GM19351 (cell line): Measurements from ENCODE around the gene GRPEL2.
"Not testable (repeated sequence)": the region's sequence is repeated elsewhere in the genome, so short reads cannot be mapped to it uniquely, and the experiment has no call there.

Experiments used
- ATAC-seq: cut with Tn5 transposase; IDR thresholded peaks from one replicate; pipeline ENCODE4 v1.9.1; 2021; ENCODE audit warnings: mild to moderate bottlenecking, moderate library complexity; ENCODE audit not compliant: unreplicated experiment

Gene GRPEL2

DNA sequence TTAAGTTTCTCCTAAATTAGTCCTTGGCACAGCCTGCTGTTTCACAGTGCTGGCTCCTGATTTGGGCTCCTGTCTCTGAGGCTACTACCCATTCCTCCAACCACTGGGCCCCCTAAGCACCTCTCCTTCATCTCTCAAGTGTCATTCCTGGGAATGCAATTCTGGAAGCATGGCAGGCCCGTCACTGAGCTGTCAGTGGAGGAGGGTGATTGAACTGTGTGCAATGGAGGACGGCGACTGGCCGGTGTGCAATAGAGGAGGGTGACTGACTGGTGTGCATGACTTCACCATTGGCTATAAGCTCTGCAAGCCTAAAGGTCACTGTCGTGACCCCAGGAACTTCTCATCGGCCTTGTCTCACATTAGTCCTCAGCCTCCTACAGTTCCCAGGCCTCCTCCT lies 46.2 kb downstream of the GRPEL2 start:
- ATAC-seq, result no peak

DNA sequence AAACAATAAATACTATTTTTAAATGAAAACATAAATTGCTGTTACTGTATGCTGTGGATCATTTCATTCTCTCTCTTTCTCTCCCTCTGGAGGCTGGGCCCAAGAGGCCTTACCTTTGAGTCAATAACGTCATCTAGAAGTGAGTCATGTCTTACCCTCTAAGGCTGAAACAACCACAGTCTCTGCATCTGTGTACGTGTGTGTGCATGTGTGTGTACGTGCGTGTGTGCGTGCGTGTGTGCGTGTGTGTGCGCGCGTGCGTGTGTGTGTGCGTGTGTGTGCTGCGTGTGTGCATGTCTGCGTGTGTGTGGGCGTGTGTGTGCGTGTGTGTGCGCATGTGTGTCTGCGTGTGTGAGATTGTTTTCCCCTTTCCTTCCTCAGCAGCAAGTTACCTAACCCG lies 47.4 kb downstream of the GRPEL2 start:
- peak; percentile 60 for ATAC-seq

DNA sequence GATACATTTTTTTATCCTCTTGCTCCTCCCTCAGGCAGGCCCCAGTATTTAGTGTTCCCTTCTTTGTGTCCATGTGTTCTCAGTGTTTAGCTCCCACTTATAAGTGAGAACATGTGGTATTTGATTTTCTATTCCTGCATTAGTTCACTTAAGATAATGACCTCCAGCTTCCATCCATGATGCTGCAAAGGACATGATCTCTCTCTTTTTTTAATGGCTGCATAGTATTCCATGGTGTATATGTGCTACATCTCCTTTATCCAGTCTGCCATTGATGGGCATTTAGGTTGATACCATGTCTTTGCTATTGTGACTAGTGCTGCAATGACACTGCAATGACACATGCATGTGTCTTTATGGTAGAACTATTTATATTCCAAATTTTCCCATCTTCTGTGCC lies 49.7 kb downstream of the GRPEL2 start:
- ATAC-seq, result not testable (repeated sequence)

DNA sequence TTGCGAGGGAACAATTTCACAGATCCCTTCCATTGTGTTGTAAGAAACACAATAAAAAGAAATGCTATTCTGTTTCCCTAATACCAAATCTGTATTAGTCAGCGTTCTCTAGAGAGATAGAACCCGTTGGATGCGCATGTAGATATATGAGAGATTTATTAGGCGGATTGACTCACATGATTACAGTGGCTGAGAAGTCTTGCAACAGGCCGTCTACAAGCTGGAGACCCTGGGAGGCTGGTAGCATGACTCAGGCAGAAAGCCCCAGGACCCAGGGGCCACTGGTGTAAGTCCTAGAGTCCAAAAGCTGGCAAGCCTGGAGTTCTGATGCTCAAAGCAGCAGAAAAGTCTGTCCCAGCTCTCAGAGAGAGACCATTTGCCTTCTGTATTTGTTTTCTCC lies 52.2 kb downstream of the GRPEL2 start:
- ATAC-seq, result no peak

DNA sequence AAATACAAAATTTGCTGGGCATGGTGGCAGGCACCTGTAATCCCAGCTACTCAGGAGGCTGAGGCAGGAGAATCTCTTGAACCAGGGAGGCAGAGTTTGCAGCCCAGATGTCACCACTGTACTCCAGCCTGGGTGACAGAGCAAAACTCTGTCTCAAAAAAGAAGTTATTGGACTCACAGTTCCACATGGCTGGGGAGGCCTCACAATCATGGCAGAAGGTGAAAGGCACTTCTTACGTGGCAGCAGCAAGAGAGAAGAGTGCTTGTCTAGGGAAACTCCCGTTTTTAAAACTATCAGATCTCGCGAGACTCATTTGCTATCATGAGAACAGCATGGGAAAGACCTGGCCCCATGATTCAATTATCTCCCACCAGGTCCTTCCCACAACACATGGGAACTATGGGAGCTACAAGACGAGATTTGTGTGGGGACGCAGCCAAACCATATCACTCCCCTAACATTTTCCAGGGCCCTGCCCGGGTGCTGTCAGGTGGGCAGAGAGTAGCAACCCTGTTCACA lies 53.5 kb downstream of the GRPEL2 start:
- not testable (repeated sequence) for ATAC-seq

DNA sequence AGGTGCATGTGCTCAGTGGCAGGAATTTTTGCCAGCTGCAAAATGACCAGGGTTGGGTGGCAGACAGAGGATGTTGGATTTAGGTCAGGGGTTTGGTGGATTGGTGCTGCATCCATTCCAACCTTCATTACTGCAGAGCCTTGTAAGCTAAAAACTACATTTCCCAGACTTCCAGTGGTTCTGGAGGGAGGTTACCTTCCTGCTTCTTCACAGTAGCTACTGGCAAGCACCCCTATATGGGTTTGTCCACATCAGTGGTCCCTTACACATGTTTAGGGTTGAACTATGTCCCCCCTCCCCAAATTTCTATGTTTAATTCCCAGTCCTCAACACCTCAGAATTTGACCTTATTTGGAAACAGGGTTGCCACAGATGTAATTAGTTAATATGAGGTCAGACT lies 54.5 kb downstream of the GRPEL2 start:
- no peak for ATAC-seq

DNA sequence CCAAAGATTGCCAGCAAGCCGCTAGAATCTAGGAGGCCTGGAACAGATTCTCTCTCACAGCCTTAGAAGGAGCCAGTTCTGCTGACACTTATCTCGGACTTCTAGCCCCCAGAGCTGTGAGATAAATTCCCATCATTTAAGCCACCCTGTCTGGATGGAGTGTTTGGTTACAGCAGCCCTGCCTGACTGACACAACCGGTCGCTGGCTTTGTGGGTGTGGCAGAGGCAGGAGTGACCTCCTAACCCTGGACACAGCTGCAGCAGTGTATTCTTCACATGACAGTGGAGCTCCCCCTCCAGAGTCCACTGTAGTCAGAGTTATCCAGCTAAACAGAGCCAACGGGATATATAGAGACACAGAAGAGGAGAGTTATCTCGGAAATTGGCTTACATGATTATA lies 55.0 kb downstream of the GRPEL2 start:
- no peak for ATAC-seq

DNA sequence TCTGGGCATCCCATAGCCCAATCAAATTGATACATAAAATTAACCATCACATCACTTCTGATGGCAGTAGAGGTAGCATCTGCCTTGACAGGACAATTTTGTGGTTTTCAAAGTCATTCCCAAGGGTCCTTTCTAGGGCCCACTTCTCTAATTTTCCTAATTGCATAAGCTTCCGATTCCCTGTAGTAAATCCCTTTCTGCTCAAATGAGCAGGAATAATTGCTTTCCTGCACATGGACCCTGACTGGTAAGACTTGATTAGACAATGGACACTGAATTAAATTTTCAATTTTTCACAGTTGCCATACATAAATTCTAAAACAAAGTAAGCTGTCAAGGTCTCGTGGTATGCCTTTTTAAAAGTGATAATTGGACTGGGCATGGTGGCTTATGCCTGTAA lies 55.8 kb downstream of the GRPEL2 start:
- ATAC-seq, result no peak

DNA sequence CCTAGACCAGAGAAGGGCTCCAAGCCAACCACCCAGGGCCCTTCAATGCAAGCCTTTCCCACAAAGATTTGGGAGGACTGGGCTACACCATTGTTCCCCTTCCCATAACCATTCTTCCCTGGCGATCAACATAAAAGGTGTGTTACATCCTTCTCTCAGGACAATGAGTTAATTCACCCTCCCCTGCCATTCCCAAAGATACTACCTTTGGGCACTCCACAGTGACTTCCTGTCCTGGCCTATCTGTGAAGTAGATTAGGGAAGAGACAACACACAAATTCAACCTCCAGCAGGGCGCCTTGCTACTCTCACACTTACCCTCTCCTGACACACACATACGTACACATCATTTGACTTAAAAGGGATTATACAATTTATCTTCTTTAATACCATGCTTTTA lies 57.0 kb downstream of the GRPEL2 start:
- ATAC-seq, result no peak
